Smooth muscle cell (in vitro differentiated cells): ENCODE measurements around the gene FNDC3B. TPM values are rescaled to one million over a fixed set of nuclear protein-coding genes. Genes with fewer than 3 reads are reported as not detected.
A peak's percentile ranks its signal among the peaks of the same experiment; 100 is the strongest.

ENCODE experiments used
- DNase-seq: peaks from one replicate; lab custom pipeline; 2025; ENCODE audit not compliant: unreplicated experiment; lab: John Stamatoyannopoulos, UW
- H2AFZ ChIP-seq: fragments of 200-600 bp; sonication (generic); 2 replicates; pipeline ENCODE4 v1.6.0; 2016; ENCODE audit warnings: antibody characterized with exemption, low read depth, mild to moderate bottlenecking
- H3F3A ChIP-seq: fragments of 200-600 bp; sonication (generic); 2 replicates; pipeline ENCODE4 v1.6.0; 2017; ENCODE audit warnings: antibody characterized with exemption, low read depth
- H3K27ac ChIP-seq: fragments of 200-600 bp; sonication (generic); 2 replicates; pipeline ENCODE4 v1.5.1; 2016; ENCODE audit warnings: low read depth, mild to moderate bottlenecking
- H3K27me3 ChIP-seq: fragments of 200-600 bp; sonication (generic); 2 replicates; pipeline ENCODE4 v1.6.1; 2016; ENCODE audit warnings: low read depth, mild to moderate bottlenecking
- H3K36me3 ChIP-seq: fragments of 200-600 bp; sonication (generic); 2 replicates; pipeline ENCODE4 v1.5.1; 2016; ENCODE audit warnings: low read depth
- H3K4me1 ChIP-seq: fragments of 200-600 bp; sonication (generic); 2 replicates; pipeline ENCODE4 v1.5.1; 2016; ENCODE audit warnings: low read depth
- H3K4me2 ChIP-seq: fragments of 200-600 bp; sonication (generic); 2 replicates; pipeline ENCODE4 v1.6.0; 2016; ENCODE audit warnings: mild to moderate bottlenecking
- H3K4me3 ChIP-seq: fragments of 200-600 bp; sonication (generic); 2 replicates; pipeline ENCODE4 v1.5.1; 2016; ENCODE audit warnings: mild to moderate bottlenecking
- H3K79me2 ChIP-seq: fragments of 200-600 bp; sonication (generic); 2 replicates; pipeline ENCODE4 v1.6.0; 2016; ENCODE audit warnings: low read depth, mild to moderate bottlenecking
- H3K9ac ChIP-seq: fragments of 200-600 bp; sonication (generic); 2 replicates; pipeline ENCODE4 v1.6.0; 2016; ENCODE audit warnings: low read depth
- H3K9me3 ChIP-seq: fragments of 200-600 bp; sonication (generic); replicated peaks from 2 replicates; pipeline ENCODE4 v1.5.1; 2016; ENCODE audit warnings: low read depth
- H4K20me1 ChIP-seq: fragments of 200-600 bp; sonication (generic); 2 replicates; pipeline ENCODE4 v1.6.0; 2016; ENCODE audit warnings: low read depth
- WGBS: methylation state at CpG from one replicate; pipeline ENCODE4 v1.1.7; 2016; ENCODE audit warnings: low lambda C conversion rate; 5-methylcytosine and 5-hydroxymethylcytosine counted together
- polyA plus RNA-seq: library from polyadenylated mRNA; unstranded; fragments of >200 nt; fragmentation: Nextera tagmentation; extraction: Ambion mirVana; gene quantifications from 2 replicates; pipeline ENCODE4 v1.2.1, GENCODE V29; 2016
- total RNA-seq: library from RNA; depleted of rRNA; stranded (reverse); fragments of >200 nt; gene quantifications from 2 replicates; pipeline ENCODE4 v1.2.3, GENCODE V29; 2014
- TF ChIP-seq, protein P1 (sequence below): fragments of 200-600 bp; sonication (generic); IDR thresholded peaks from 2 replicates; pipeline ENCODE4 v1.5.1; 2017; ENCODE audit warnings: borderline replicate concordance, mild to moderate bottlenecking, antibody characterized with exemption; ENCODE audit not compliant: insufficient read depth, poor library complexity, severe bottlenecking

Gene FNDC3B
- total and polyA plus RNA-seq, 2 experiments from 2014 or later, result 149 to 294 TPM

DNA sequence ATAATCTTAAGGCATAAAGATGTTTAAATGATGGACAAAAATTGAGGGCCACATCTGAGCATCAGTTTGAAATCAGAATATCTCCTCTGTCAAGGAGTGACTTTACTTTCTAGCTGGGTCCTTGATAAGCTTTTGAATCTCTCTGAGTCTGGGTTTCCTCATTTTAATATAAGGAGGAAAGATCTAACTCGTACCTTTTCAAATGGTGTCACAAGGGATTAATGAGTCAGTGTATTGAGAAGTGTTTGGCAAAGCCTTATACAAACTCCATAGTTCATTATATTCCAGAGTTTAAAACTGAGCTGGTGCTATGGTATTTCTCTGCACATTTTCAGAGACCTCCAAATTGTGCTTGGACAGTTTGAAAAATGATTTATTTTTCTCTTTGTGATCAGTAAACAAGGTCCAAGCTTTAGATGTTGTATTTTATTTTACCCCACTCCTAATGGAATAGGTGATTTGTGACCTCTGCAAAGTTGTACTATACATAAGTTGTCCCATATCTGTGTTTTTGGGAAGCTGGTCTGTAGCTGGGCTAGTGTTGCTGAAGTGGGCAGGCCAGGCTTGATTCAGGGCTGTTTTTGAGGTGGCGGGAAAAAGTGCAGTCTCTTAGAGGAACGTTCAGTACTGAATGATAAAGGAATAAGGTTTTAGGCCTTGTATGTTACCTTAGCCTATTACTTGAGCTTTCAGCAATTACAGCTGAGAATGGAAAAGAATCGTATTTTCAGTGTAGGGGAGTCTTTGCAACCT is 5.6 kb downstream of the FNDC3B start:
- H3K36me3 ChIP-seq, result no peaks in the 10 kb centered on the region
- H3F3A ChIP-seq, result peaks cover 26% of the 10 kb centered on the region
- peak overlapping the region; percentile 84 for H3K4me3 ChIP-seq
- WGBS, result 60% methylated on average over 4 of the region's 4 CpGs
- H4K20me1 ChIP-seq, result peaks cover 95% of the 10 kb centered on the region
- H3K4me2 ChIP-seq, result peak overlapping the region; percentile 92
- H3K27ac ChIP-seq, result peak overlapping the region; percentile 99
- peaks cover 100% of the 10 kb centered on the region for H3K79me2 ChIP-seq
- TF ChIP-seq, protein P1, sequence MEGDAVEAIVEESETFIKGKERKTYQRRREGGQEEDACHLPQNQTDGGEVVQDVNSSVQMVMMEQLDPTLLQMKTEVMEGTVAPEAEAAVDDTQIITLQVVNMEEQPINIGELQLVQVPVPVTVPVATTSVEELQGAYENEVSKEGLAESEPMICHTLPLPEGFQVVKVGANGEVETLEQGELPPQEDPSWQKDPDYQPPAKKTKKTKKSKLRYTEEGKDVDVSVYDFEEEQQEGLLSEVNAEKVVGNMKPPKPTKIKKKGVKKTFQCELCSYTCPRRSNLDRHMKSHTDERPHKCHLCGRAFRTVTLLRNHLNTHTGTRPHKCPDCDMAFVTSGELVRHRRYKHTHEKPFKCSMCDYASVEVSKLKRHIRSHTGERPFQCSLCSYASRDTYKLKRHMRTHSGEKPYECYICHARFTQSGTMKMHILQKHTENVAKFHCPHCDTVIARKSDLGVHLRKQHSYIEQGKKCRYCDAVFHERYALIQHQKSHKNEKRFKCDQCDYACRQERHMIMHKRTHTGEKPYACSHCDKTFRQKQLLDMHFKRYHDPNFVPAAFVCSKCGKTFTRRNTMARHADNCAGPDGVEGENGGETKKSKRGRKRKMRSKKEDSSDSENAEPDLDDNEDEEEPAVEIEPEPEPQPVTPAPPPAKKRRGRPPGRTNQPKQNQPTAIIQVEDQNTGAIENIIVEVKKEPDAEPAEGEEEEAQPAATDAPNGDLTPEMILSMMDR, result no peak
- no peak for DNase-seq
- H3K9me3 ChIP-seq, result no peaks in the 10 kb centered on the region
- H3K4me1 ChIP-seq, result peaks cover 34% of the 10 kb centered on the region
- H3K9ac ChIP-seq, result peak overlapping the region; percentile 24
- H2AFZ ChIP-seq, result no peak overlapping the region
- H3K27me3 ChIP-seq, result no peaks in the 10 kb centered on the region

DNA sequence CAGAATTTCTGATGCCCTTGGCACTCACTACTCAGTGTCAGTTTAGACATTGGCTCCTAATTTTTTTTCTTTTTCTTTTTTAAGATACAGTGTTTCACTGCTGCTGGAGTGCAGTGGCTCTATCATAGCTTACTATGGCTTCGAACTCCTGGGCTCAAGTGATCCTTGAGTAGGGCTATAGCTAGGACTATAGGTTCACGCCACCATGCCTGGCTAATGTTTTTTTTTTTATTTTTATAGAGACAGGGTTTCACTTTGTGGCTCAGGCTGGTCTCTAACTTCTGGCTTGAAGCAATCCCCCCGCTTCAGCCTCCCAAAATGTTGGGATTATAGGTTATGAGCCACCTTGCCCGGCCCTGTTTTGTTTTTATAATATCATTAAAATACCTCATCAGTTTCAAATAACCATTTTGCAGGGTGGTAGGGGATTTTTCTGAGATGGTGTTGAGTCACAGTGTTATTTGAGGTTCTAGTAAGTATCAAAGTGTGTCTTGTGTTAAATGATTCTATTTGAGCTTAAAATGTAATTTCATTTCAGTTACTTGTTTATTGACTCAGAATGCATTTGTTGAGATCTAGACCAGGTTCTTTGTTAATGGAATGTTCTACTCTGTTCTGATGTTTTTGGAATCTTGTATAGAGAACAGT is 7.0 kb downstream of the FNDC3B start:
- 84% methylated on average over 4 of the region's 4 CpGs for WGBS
- H3K79me2 ChIP-seq, result peaks cover 100% of the 10 kb centered on the region
- H3K4me1 ChIP-seq, result peaks cover 34% of the 10 kb centered on the region
- TF ChIP-seq, protein P1, result no peak
- peak overlapping the region; percentile 92 for H3K4me2 ChIP-seq
- no peaks in the 10 kb centered on the region for H3K36me3 ChIP-seq
- H2AFZ ChIP-seq, result no peak overlapping the region
- H3K27ac ChIP-seq, result peak overlapping the region; percentile 99
- no peaks in the 10 kb centered on the region for H3K9me3 ChIP-seq
- peak overlapping the region; percentile 3 for H3K9ac ChIP-seq
- H4K20me1 ChIP-seq, result peaks cover 100% of the 10 kb centered on the region
- no peak for DNase-seq
- peaks cover 26% of the 10 kb centered on the region for H3F3A ChIP-seq
- peak overlapping the region; percentile 23 for H3K4me3 ChIP-seq
- H3K27me3 ChIP-seq, result no peaks in the 10 kb centered on the region

DNA sequence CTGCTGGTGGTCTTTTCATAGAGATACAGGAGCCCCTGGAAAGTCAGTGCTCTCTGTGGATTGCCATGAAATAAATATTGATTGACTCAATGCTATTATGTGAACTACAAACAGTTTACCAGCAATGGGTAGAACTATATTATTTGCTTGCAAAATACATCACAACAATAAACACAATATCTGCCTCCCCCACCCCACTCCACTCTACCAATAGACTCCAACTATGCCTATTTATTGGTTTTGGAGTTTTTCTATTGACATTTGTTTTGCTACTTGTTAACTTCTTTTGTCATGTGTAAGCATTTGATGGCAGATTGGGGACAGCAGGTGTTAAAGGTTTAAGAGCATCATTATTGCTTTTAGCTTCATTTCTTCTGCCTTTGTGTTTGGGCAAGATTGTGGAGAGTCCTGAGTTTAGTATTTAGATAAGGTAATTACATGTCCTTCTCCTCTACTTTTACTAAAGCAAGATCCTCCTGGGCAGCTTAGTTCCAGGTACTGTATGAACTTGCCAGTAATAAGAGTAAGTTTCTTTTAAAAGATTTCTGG is 8.3 kb downstream of the FNDC3B start:
- H4K20me1 ChIP-seq, result peaks cover 100% of the 10 kb centered on the region
- H3K4me2 ChIP-seq, result peak overlapping the region; percentile 92

More for the DNA sequence above, 8.3 kb downstream of the FNDC3B start:
- Histone ChIP-seq H3F3A (peaks cover 31% of the 10 kb centered on the region), H3K9ac (no peak overlapping the region), H3K27me3 (no peaks in the 10 kb centered on the region), H3K4me1 (peaks cover 37% of the 10 kb centered on the region), H3K36me3 (no peaks in the 10 kb centered on the region), H2AFZ (no peak overlapping the region), H3K27ac (peak overlapping the region; percentile 99), H3K4me3 (no peak overlapping the region), H3K9me3 (no peaks in the 10 kb centered on the region), H3K79me2 (peaks cover 100% of the 10 kb centered on the region)
- no peak for DNase-seq
- TF ChIP-seq, protein P1, result no peak
